GM19238 (cell line): ENCODE measurements around the gene ATP2B2.
A peak's percentile ranks its signal among the peaks of the same experiment; 100 is the strongest.

Experiments
- DNase-seq: peaks from one replicate; pipeline ENCODE4 v3.0.0; 2011; ENCODE audit warnings: low spot score; ENCODE audit not compliant: insufficient read length

The ATP2B2 gene

DNA sequence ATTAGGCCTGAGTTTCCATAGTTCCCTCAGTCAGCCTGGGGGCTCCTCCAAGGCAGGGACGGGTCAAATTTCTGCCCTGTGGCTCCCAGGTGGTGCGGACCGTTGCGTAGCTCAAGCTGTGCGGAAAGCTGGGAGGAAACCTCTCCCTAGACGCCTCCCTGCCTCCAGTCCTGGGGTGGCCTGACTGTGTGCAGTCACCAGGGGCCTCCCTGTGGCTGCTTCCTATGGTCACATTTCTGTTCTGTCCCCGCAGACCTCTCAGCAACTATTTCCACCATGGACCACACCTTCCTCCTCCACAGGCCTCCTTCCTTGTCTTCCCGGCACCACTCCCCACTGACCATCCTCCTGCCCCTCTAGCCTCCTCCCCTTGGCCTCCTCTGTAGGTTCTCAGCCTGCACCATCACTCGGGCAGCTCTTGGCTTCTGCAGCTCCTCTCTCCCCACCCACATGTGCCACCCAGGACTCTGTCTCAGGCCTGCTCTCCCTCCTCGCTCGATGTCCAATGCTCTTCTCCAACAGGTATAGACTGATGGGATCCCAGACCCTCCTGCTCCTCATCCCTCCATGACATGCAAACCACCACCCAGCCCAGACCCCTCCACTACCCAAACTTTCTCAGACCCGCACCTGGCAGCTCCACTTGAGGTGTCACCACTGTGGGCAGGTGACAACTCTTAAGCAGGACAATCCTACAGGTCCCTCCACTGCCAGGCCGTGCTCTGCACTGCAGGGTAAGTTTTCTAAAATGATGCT is 157.6 kb downstream of the ATP2B2 start:
- DNase-seq, result no peak

DNA sequence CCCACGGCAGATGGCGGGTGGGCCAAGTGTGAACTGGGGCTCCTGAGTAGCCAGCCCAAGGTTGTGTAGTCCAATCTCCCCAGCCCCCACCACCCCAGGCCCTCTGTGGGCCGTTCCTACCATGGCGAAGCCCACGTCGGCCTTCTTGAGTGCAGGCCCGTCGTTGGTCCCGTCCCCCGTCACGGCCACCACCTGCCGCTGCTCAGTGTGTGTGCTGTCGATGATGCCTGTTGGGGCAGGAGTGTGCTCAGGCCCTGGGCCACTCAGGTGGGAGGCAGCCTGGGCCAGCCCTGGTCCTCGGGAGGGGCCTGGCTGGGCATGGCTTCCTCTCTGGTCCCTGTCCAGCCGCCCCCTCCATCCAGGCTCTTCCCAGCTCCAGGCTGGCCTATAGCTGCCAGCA is 159.5 kb downstream of the ATP2B2 start:
- no peak for DNase-seq

DNA sequence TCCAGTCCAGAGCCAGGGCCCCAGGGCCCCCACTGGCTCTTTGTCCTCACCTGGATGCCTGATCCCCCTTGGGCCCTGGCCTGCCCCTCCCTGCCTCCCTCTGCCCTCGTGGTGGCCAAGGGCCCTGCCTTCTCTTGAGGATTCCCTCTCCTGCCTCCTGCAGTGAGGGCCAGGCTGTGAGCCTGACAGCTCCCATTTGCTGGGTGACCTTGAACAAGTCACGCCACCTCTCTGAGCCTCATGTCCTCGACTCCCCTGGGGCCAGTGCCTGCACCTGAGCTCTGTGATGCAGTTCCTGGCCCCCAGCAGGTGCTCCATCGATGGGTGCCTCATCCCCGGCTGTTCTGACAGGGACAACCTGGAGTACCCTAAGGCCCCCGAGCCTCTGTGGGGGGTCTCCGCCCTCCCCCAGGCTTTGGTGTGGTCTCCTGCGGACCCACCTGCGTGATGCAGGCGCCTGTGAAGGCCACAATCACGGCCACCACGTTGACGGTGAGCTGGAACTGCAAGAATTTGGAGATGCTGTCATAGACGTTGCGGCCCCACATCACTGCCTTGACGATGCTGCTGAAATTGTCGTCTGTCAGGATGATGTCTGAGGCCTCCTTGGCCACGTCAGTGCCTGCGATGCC is 160.3 kb downstream of the ATP2B2 start:
- no peak for DNase-seq

DNA sequence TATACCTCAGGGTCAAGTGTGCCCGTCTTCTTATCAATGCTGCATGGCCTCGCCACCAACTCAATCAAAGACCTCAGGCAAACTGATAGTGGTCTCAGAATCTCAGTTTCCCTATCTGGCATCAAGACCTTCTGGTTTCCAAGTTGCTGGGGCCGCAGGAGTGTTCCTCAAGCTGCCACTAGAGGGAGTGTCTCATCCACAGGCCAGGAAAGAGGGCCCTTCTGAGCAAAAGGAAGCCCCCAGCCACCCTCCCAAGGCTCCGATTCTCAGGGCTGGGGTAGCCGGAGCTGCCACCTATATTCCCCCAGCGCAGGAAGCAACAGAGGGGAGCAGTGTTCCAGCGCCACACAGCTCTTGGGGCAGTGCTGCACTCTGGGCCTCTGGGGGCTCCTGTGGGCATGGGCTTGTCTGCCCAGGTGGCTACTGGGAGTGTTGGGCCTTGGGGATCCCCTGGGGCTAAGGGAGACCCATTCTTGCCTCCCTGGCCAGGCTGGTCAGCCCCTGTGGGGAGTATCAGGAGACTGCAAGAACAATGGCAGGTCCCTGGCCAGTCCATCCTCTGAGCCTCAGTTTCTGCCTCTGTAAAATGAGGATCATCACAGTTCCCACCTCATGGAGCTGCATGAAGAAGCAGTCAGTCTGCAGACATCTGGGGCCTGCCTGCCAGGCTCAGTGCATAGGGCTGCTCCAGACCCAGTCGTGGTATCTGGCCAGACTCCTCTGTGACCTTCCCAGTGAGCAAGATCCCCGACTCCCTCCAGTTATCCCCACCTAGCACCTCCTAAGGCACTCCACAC is 161.0 kb downstream of the ATP2B2 start:
- DNase-seq, result peak; percentile 61

DNA sequence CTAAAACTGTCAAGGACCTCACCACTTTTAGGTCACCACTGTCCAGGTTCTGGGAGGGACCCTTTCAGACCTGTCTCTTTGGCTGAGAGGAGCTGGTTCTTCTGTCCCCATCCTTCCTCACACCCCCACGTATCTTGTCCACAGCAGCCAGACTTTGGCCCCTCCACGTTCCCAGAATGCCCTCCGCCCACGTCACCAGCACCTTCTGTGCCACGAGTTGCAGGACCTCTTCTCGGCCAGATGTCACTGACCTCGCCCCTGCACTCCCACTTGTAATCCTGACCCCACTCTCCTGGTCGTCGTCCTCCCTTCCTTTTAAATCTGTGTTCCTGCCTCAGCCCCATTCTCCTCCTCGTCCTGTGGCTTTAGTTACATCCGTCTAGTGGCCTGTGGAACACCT is 161.9 kb downstream of the ATP2B2 start:
- no peak for DNase-seq

DNA sequence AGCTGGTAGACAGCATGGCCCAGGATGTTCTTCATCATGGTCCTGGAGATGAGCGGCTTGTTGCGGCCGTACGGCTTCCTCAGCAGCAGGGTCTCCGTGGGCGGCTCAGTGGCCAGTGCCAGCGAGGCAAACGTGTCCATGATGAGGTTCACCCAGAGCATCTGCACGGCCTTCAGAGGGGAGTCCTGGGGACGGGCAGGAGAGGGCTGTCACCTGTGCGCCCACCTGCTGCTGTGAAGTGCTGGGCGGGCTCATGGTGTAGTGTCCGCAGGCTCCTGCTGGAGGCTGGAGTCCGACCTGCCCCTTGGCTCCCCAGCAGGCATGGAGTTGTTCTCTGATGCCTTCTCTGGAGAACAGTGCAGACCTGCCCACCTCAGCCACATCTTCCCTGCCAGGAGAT is 162.6 kb downstream of the ATP2B2 start:
- DNase-seq, result no peak

DNA sequence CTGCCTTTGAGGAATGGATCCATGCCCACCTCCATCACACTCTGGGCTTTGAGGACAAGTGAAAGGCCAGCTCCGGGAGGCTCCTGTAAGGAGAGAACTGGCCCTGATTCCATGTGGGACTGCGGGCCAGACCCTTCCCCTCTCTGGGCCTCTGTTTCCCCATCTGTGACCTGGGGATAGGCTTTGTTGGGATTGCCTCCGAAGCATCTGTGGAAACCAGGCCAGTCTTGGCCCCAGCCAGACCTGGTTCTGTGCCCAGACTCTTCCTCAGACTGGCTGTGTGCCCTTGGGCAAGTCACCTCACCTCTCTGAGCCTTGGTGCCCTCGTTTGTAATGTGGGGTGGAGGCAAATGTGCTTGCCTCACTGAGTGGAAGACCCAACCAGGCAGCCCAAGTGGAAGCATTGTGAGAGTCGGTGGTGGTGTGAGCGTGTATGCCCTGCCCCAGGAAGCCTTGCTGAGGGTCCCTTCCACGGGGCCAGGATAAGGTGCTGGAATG is 163.4 kb downstream of the ATP2B2 start:
- no peak for DNase-seq

DNA sequence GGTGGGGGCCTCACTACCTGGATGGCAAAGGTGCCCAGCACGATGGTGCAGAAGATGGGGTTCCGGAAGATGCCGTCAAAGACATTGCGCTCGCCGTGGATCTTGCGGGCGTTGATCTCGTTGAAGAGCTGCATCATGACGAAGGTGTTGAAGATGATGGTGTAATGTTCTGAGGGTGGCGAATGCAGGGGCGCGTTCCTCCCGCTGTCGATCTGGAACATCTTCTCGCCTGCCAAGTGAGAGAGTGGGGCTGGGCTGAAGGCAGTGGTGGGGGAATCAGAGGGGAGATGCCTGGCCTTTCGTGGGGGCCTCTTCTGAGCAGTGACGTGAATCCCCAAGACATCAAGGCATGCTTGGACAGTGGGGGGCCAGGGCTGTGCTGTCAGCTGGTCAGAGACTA is 164.9 kb downstream of the ATP2B2 start:
- DNase-seq, result no peak

DNA sequence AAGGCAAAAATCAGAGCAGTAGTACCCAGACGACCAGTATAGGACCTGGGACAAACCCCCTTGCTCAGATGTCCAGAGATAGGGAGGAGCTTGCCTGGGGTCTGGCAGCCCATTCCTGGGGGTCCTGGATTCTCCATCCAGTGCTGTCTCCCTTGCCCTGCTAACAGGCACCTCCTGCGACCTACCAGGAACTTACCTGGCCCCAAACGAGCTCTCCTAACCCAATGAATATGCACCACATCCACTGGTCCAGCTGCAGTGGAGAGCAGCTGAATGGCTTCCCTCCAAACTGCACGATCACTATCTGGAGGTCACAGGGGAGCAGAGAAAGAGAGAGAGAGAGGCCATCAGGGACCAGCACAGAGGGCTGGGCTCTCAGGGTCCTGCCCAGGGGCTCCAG is 165.3 kb downstream of the ATP2B2 start:
- no peak for DNase-seq

DNA sequence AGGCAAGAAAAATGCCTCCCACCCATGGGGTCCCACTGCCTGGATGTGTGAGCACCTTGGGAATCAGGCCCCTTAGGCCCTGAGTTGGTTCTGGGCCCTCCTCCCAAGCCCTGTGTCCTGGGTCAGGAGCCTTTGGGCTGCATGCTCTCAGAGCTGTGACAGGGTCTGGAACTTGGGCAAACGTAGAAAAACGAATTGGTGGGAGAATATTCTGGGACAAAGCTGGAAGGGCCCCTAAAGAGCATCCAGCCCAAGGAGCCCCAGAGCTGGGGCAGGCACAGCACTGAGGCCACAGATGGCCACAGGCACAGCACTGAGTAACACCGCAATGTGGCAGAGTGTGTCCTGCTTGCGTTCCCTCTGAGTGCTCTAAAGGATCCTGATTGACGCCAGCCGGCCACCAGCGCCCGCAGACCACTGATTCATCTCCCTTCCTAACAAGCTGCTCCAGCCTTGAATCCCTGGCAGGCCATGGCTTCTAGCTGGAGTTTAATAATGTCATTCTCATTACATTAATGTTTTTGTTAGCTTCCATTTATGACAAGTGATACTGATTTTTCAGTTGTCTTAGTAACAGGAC is 165.9 kb downstream of the ATP2B2 start:
- no peak for DNase-seq

DNA sequence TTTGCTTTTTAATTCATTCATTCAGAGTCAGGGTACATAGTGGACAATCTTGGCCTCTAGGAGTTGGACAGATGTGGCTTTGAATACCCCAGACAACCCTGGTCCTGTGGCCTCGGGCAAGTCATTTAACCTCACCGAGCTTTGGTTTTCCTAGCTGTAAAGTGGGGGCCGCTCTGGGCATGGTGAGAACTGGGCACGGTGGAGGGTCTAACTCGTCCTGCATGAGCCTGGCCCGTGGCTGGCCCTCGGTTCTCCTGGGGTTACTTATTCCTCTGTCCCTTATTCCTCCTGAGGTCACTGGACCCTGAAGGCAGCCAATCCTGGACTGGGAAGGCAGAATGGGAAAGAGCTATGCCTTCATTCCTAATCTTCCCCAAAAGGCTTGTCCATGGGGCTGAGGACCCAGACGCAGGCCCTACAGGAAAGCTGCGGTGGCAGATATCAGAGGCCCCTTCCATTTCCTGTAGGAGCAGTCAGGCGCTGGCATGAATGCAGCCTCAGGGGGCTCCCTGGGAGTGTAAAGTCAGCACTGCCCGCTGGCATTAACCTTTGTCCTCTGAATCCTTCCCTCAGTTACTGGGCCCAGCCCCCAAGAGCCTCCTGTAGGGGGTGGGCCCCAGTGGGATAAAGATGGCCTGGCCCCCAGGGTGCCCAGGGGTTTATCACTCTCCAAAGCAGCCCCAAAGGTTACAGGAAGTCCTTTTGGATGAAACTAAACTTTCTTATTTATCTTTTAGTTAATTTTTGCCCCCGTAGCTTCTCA is 166.6 kb downstream of the ATP2B2 start:
- no peak for DNase-seq

DNA sequence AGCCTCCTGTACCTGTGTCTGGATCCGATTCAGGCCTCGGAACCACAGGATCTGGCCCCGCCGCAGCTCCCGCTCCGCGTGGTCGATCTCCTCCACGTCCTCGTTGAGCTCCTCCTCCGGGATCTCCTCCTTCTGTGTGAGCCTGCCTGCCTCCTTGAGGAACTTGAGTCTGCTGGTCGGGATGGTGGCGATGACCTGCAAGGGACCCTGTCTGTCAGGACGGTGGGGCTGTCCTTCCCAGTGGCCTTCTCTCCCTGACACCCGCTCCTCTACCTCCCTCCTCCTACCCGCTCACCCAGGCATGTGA is 167.3 kb downstream of the ATP2B2 start:
- DNase-seq, result no peak

DNA sequence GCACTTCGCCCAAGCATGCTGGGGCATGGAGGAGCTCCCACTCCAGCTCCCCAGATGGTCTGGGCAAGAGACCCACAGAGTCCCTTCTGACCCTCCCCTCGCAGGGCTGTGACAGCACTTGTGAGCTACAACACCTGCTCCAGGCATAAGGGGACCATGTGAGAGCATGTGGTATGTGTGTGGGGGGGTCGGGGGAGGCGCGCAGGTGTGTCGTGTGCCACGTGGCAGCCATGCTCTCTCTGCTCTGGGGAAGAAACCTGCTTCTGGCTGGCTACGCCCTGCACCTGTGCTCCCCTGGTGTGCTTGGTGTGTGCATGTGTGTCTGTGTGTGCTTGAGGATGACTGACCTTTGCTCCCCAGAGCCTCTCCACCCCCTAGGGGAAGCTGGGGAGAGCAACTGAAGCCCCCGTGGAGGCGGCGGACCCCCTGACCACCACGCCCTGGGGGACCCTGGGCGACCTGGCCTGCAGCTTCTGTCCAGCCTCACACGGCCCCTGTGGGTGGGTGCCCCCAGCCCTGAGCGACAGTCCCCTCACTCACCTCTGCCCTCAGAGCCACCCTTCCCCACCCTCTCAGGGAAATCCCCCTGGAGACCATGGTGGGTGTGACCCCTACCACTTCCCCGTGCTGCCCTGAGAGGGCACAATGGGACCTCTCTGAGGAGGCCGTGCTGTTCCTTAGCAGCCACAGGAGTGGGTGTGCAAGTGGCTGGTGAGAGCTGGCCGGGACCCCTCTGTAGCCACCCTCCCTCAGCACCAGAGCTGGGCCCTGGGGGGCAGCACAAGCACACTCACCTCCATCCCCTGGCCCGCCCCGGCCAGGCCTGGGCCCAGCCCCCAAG is 167.8 kb downstream of the ATP2B2 start:
- no peak for DNase-seq

DNA sequence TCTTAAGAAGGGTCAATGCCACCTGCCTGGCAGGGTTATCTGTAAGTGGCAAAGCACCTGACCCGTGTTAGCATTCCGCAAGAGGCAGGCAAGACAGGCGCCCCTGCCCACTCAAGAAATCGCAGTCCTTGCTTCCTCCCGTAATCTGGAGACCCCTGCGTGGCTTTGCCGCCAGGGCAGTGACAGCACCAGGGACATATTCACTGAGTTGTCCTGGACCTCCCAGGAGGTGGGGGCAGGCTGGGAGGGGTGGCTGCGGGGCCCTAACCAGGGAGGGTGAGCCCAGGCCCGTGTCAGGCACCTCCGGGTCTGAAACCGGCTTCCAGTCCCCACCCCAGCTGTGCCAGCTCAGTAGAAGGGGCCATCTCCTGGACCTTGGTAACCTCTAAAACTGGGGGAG is 168.6 kb downstream of the ATP2B2 start:
- no peak for DNase-seq

DNA sequence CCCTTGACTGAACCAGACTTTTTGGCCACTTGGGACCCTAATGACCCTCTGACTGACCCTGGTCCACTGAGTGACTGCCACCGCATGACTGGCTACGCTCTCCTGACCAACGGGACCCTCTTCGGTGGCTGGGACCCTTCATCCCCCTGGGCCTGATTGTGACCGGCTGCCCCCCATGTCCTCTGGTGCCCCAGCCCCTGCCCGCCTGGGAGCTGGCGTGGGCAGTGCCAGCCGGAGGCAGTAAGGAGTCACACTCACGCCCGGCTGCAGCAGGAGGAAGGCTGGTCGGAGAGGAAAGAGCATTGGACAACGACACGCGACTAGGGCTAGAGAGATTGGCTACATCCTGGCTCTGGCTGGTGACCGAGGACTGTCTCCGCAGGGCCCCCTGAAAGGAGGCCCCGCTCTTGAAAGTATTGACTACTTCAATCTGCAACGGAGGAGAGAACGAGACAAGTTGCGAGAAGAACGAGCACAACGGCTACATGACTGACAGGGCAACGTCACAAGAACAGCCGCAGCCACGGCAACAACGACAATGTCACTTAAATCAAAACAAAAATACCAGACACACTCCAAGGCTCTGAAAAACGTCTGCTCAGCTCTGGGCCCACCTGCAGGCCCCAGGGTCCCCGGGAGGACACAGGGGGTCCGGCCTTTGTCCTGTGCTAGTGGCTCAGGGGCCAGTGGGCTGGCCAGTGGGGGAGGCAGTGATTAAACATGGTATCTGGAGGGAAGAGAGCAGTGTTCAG is 169.3 kb downstream of the ATP2B2 start:
- DNase-seq, result no peak

DNA sequence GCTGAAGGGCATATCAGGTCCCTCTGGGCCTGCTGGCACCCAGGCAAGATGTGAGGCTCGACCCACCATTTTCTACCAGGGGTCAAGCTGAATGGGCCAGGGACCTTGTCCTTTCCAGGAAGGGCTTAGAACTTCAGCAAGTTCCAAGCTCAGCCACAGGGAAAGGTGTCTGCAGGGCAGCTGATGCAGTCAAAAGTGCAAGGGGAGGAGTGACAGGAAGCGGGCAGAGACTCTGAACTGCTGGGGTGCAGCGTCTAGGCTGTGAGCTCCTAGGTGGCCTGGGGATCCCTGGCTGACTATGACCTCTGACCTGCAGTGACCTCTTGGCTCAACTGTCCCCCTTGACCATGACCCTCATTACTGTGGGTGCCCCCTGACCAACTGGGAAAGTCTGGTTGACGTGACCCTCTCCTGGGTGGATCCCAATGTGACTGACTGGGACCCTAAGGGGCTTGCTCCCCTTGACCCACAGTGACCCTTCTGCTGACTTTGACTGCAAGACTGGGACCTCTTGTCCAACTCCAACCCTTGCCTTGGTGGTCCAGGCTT is 170.1 kb downstream of the ATP2B2 start:
- no peak for DNase-seq

DNA sequence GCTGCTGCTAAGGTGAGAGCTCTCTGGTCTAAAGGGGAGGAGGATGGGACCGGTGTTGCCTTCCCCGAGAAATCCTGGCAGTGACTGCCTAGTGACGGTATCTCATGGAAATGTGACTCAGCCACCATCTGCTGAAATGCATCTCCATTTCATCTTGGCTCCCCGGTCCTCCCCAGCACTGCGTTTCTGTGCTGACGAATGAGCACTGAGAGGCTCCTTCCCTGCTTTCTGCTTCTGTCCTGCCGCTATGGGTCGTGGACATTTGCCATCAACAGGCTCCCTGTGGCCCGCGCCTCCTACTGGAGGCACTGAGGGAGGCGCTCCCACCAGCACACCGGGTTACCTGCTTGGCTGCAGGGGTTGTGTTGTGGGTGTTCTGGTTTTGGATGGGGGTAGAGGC is 170.9 kb downstream of the ATP2B2 start:
- no peak for DNase-seq

DNA sequence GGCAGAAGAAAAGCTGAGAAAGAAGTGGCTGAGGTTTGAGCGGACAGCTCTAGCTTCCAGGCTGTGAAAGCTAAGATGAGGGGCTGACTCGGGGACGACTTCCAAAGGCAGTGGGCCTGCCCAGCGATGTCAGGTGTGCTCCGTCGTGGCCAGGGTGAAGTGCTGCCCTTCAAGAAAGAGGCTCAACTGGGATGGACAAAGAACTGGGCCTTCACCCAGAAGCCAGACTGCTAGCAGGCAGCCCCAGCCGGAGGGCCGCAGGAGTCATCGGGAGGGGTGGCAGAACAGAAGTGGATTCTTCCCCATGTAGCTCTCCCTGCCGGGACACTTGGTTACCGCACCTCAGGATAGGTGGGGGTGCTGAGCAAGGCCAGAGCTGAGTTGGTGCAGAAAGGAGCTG is 171.3 kb downstream of the ATP2B2 start:
- DNase-seq, result no peak

DNA sequence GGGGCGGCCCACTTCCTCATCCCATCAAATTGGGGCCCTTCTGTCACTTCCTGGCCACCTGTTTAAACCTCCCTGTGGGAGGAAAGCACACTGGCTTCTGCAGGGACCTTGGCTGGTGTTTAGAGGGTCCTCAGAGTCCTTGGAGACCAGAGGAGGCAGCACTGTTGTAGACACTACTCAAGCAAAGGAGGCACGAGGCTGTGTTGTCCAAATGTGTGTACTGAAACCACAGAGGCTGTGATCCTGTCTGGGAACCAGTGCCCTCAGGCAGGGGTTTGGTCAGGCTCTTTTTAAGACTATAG is 172.1 kb downstream of the ATP2B2 start:
- DNase-seq, result no peak
